Measurements from ENCODE around the gene SNX14. TPM values are rescaled to one million over a fixed set of nuclear protein-coding genes. Genes with fewer than 3 reads are reported as not detected.

SNX14 gene
- total and polyA plus RNA-seq, 10 of the 15 experiments (the other 5 are each of a cell fraction or from before 2014, with no cell fraction given), result 34.2 to 122 (median 51.0) TPM

DNA sequence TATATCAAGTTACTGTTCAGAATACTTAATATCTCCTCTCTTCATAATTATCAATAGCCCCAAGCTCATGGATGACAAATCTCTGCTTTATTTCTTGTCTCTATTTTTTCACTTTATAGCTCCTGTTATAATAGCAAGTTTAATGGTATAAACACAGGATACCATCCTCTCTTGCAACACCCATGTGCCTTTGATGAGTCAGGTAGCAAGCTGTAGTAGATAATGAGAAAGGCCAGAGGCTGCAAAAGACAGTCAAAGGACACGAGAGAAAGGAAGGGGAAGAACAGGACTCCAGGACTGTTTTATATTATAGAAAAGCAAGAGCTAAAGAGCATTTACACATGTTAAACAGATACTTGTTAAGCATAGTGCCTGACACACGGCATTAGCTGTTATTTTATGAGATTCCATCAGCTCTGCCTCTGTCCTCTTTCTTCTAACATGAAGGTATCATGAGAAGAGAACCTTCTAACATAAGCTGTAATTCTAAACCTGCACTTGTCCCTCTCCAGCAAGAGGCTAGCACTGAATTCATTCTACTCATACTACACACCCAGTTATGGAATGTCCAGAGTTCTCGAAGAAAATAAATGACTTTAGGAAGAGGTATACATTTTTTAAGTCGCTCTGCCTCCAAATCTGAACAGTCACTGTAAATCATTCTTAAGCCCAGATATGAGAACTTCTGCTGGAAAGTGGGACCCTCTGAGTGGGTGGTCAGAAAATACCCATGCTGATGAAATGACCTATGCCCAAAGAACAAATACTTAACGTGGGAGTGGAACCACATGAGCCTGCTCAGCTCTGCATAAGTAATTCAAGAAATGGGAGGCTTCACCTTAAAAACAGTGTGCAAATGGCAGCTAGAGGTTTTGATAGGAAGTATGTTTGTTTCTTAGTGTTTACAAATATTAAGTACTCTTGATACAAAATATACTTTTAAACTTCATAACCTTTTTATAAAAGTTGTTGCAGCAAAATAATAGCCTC is 98.8 kb downstream of the SNX14 start (continued):
- TF ChIP-seq, protein P1, sequence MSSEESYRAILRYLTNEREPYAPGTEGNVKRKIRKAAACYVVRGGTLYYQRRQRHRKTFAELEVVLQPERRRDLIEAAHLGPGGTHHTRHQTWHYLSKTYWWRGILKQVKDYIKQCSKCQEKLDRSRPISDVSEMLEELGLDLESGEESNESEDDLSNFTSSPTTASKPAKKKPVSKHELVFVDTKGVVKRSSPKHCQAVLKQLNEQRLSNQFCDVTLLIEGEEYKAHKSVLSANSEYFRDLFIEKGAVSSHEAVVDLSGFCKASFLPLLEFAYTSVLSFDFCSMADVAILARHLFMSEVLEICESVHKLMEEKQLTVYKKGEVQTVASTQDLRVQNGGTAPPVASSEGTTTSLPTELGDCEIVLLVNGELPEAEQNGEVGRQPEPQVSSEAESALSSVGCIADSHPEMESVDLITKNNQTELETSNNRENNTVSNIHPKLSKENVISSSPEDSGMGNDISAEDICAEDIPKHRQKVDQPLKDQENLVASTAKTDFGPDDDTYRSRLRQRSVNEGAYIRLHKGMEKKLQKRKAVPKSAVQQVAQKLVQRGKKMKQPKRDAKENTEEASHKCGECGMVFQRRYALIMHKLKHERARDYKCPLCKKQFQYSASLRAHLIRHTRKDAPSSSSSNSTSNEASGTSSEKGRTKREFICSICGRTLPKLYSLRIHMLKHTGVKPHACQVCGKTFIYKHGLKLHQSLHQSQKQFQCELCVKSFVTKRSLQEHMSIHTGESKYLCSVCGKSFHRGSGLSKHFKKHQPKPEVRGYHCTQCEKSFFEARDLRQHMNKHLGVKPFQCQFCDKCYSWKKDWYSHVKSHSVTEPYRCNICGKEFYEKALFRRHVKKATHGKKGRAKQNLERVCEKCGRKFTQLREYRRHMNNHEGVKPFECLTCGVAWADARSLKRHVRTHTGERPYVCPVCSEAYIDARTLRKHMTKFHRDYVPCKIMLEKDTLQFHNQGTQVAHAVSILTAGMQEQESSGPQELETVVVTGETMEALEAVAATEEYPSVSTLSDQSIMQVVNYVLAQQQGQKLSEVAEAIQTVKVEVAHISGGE (CRISPR knock-in tag; IDR thresholded peaks at IDR 0.05), result no peak
- TF ChIP-seq IKZF2 (IDR thresholded peaks at IDR 0.05) (no peak), NBN (IDR thresholded peaks at IDR 0.05) (no peak), CBX5 (IDR thresholded peaks at IDR 0.05; ENCODE audit: low read depth) (no peak), GATAD2B (conservative IDR thresholded peaks at IDR 0.05; ENCODE audit: low read depth) (no peak), FOXM1 (IDR thresholded peaks at IDR 0.05; ENCODE audit: low read depth, low read length) (no peak), RBBP5 (conservative IDR thresholded peaks at IDR 0.05) (no peak), EGR1 (IDR thresholded peaks at IDR 0.05; ENCODE audit: borderline replicate concordance in 1 of 2, low read depth in 2 of 2, low read length in 2 of 2) (no peak), ZNF207 (IDR thresholded peaks at IDR 0.05; ENCODE audit: borderline replicate concordance) (no peak), CBFB (IDR thresholded peaks at IDR 0.05; ENCODE audit: low read depth) (no peak), ZBED1 (IDR thresholded peaks at IDR 0.05; ENCODE audit: borderline replicate concordance) (no peak)
